HL-60 (cell line): Measurements from ENCODE around the gene RAD50.

ENCODE experiments used
- DNase-seq, 2 experiments: peaks; one replicate each; pipeline ENCODE4 v3.0.0-alpha.2; 2010 to 2020; ENCODE audit warnings: low read depth in 1 of 2, low spot score in 1 of 2
- H3K27ac ChIP-seq: fragments of 250-450 bp; sonication (Bioruptor Pico); replicated peaks from 2 replicates; pipeline ENCODE4 v1.5.1; 2020; ENCODE audit warnings: mild to moderate bottlenecking, moderate library complexity
- H3K27me3 ChIP-seq: fragments of 250-450 bp; sonication (Bioruptor Pico); 2 replicates; pipeline ENCODE4 v1.5.1; 2021; ENCODE audit warnings: mild to moderate bottlenecking, moderate library complexity; ENCODE audit not compliant: insufficient read depth, poor library complexity, severe bottlenecking
- H3K4me3 ChIP-seq: replicated peaks from 2 replicates; pipeline ENCODE4 v1.5.1; 2011; ENCODE audit warnings: mild to moderate bottlenecking, control low read depth, low read length; ENCODE audit not compliant: insufficient read depth
- GABPA ChIP-seq: IDR thresholded peaks from 2 replicates; pipeline ENCODE4 v1.6.1; 2012; ENCODE audit warnings: low read depth
- POLR2AphosphoS5 ChIP-seq: IDR thresholded peaks from 2 replicates; pipeline ENCODE4 v1.6.1; 2012; ENCODE audit warnings: low read depth
- SPI1 ChIP-seq: IDR thresholded peaks from 2 replicates; pipeline ENCODE4 v1.6.1; 2012; ENCODE audit warnings: low read depth, mild to moderate bottlenecking, borderline replicate concordance
- TF ChIP-seq, protein P1 (sequence below): IDR thresholded peaks from one replicate; pipeline ENCODE4 v1.5.1; 2011; ENCODE audit warnings: low read length, control low read depth, inconsistent platforms; ENCODE audit not compliant: insufficient read depth
- TF ChIP-seq, protein P2 (sequence below): IDR thresholded peaks from 2 replicates; pipeline ENCODE4 v1.6.1; 2012; ENCODE audit warnings: low read depth; ENCODE audit not compliant: insufficient replicate concordance

Gene RAD50

DNA sequence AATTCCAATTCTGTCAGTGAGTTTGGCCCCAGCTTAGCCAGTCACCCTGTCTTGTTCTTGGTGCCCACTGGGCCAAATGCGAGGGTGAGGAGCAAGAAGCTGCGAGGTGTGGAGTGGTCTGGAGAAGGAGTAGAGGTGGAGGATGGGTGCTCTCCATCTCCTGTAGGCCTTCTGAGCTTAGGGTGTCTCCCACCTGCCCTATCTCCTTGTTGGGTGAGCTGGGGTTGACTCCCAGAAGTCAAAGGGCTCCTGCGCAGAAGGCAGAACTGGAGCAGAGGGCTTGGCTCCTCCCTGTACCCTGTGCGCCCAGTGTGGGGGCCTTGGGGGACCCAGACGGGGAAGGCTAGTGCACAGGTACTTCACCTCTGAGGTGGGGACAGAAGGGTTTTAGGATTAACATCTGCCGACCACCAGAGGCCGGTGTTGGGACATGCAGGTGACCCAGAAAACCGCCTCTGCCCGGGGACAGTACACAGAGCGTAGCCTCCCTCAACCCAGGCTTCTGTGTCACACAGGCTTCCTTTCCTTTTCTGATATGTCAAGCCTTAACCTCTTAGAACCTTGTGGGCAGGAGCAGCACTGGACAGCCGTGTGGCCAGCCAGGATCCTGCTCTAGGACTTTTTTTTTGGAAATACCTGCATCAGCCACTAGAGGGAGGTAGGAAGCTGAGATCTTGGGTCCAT is 30.3 kb upstream of the RAD50 start:
- peak in 1 of 2 experiments; percentile 7 for DNase-seq
- TF ChIP-seq, protein P1, sequence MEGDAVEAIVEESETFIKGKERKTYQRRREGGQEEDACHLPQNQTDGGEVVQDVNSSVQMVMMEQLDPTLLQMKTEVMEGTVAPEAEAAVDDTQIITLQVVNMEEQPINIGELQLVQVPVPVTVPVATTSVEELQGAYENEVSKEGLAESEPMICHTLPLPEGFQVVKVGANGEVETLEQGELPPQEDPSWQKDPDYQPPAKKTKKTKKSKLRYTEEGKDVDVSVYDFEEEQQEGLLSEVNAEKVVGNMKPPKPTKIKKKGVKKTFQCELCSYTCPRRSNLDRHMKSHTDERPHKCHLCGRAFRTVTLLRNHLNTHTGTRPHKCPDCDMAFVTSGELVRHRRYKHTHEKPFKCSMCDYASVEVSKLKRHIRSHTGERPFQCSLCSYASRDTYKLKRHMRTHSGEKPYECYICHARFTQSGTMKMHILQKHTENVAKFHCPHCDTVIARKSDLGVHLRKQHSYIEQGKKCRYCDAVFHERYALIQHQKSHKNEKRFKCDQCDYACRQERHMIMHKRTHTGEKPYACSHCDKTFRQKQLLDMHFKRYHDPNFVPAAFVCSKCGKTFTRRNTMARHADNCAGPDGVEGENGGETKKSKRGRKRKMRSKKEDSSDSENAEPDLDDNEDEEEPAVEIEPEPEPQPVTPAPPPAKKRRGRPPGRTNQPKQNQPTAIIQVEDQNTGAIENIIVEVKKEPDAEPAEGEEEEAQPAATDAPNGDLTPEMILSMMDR: peak; percentile 16
- TF ChIP-seq SPI1: no peak
- Histone ChIP-seq H3K27ac (no peak overlapping the region), H3K27me3 (no peaks in the 10 kb centered on the region), H3K4me3 (no peak overlapping the region)

DNA sequence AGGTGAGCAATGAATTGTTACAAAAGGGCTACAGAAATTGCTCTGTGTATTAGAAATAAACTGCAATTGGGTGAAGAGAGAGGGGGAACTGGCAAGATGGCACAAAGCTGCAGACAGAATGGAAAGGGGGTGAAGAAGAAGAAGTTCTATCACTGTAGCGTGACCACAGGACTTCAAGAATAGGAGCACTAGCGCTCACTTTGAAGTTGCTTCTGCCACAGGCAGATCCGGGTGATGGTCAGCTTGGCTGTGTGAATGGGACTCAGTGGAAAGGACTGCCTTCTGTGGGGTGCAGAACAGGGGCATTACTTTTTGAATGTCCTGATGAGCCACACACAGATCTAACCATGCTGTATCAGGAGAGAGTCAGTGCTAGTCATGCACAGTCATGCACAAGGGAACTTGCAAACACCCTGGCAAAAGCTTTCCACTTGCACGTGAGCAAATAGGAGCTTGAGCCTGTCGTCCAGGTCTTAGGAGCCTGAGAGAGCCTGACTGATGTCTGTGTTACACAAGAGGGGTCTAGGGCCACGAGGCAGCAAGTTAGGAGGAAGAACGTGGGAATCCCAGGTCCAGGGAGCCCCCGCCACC is 29.7 kb upstream of the RAD50 start:
- Histone ChIP-seq H3K27ac (no peak overlapping the region), H3K4me3 (no peak overlapping the region), H3K27me3 (no peaks in the 10 kb centered on the region)
- no peak for TF ChIP-seq POLR2AphosphoS5
- DNase-seq: peak in 1 of 2 experiments; percentile 21

DNA sequence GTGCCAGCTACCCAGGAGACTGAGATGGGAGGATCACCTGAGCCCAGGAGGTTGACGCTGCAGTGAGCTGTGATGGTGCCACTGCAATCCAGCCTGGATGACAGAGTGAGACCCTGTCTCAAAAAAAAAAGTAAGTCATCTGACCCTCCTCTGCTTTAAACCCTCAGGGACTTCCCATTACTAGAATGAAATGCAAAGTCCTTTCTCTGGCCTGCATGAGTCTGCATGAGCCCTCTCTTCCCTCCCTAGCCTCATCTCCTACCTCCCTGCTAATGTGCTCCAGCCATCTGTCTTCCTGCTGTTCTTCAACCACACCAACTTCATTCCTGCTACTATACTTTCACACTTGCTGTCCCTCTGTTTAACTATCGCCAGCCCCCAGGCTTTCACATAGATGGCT is 28.8 kb upstream of the RAD50 start:
- Histone ChIP-seq H3K4me3 (no peak overlapping the region), H3K27me3 (no peaks in the 10 kb centered on the region), H3K27ac (no peak overlapping the region)
- TF ChIP-seq SPI1: no peak
- TF ChIP-seq, protein P1: no peak
- no peak for TF ChIP-seq GABPA
- no peak for TF ChIP-seq POLR2AphosphoS5
- TF ChIP-seq, protein P2, sequence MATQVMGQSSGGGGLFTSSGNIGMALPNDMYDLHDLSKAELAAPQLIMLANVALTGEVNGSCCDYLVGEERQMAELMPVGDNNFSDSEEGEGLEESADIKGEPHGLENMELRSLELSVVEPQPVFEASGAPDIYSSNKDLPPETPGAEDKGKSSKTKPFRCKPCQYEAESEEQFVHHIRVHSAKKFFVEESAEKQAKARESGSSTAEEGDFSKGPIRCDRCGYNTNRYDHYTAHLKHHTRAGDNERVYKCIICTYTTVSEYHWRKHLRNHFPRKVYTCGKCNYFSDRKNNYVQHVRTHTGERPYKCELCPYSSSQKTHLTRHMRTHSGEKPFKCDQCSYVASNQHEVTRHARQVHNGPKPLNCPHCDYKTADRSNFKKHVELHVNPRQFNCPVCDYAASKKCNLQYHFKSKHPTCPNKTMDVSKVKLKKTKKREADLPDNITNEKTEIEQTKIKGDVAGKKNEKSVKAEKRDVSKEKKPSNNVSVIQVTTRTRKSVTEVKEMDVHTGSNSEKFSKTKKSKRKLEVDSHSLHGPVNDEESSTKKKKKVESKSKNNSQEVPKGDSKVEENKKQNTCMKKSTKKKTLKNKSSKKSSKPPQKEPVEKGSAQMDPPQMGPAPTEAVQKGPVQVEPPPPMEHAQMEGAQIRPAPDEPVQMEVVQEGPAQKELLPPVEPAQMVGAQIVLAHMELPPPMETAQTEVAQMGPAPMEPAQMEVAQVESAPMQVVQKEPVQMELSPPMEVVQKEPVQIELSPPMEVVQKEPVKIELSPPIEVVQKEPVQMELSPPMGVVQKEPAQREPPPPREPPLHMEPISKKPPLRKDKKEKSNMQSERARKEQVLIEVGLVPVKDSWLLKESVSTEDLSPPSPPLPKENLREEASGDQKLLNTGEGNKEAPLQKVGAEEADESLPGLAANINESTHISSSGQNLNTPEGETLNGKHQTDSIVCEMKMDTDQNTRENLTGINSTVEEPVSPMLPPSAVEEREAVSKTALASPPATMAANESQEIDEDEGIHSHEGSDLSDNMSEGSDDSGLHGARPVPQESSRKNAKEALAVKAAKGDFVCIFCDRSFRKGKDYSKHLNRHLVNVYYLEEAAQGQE: no peak
- DNase-seq: no peak

DNA sequence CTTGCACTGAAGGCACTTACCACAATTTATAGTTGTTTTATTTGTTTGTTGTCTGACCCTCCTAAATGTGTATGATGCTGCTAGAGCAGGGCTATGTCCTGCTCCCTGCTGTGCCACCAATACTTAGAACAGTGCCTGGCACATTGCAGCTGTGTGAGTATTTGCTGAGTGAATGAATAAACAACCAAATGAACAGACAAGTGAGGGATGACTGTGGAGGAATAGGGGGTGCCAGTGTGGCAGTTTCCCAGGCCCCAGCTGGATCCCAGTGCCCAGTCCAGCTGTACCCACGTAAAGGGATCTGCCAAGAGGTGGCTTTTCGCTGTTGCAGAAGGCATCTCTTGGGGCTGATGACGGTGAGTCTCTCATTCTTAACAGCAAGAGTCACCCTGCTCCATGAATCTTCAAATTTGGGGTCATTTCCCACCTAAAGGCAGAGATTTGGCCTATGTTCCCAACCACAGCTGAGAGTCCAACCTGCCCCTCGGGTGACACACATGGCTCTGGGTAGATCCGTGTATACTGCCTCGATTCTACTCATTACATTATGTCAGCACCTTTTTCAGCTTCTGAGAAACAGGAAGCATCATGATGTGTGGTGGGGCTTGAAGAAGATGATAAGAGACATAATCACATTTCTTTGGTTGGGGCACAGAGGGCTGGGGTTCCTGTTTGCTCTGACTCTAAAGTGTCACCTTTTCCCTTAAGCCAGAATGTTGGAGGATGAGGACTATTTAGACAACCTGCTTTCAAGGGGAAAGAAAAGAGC is 27.7 kb upstream of the RAD50 start:
- TF ChIP-seq POLR2AphosphoS5: no peak
- TF ChIP-seq, protein P1: no peak
- no peak for TF ChIP-seq GABPA
- TF ChIP-seq SPI1: no peak
- TF ChIP-seq, protein P2: no peak
- H3K27ac ChIP-seq: no peak overlapping the region
- H3K4me3 ChIP-seq: no peak overlapping the region
- H3K27me3 ChIP-seq: no peaks in the 10 kb centered on the region
- no peak for DNase-seq
